C4-2B (cell line): Measurements from ENCODE around the gene RWDD2A.
A peak's percentile ranks its signal among the peaks of the same experiment; 100 is the strongest.

Source experiments
- H3K27ac ChIP-seq: fragments of 450-650 bp; 2 replicates; pipeline ENCODE4 v1.5.1; 2017
- CTCF ChIP-seq: fragments of 450-650 bp; conservative IDR thresholded peaks from 2 replicates; pipeline ENCODE4 v1.5.1; 2017; ENCODE audit warnings: mild to moderate bottlenecking
- ZFX ChIP-seq: fragments of 450-650 bp; IDR thresholded peaks from 2 replicates; pipeline ENCODE4 v1.6.1; 2017

Gene RWDD2A

GRCh38 chr6:83185096-83185495 is 8.1 kb upstream of the RWDD2A start:
- H3K27ac ChIP-seq = no peak overlapping the region
- no peak for TF ChIP-seq CTCF
- no peak for TF ChIP-seq ZFX

- no peak overlapping the region for H3K27ac ChIP-seq
- TF ChIP-seq ZFX (no peak), CTCF (no peak)
Measured at GRCh38 chr6:83188501-83188900, 4.7 kb upstream of the RWDD2A start.

GRCh38 chr6:83190626-83191025 is 2.5 kb upstream of the RWDD2A start:
- H3K27ac ChIP-seq = no peak overlapping the region
- TF ChIP-seq ZFX = no peak
- no peak for TF ChIP-seq CTCF

- peak overlapping the region; percentile 28; the same call in 1 of the 2 replicates for H3K27ac ChIP-seq
Measured at GRCh38 chr6:83191974-83192373, 1.2 kb upstream of the RWDD2A start.

GRCh38 chr6:83192456-83192855 is 701 bp upstream of the RWDD2A start:
- TF ChIP-seq ZFX = no peak
- no peak for TF ChIP-seq CTCF
- peak overlapping the region; percentile 94 for H3K27ac ChIP-seq

- peak overlapping the region; percentile 94 for H3K27ac ChIP-seq
- no peak for TF ChIP-seq CTCF
Measured at GRCh38 chr6:83193747-83194566, 800 bp downstream of the RWDD2A start.

- peak overlapping the region; percentile 37; the same call in 1 of the 2 replicates for H3K27ac ChIP-seq
- TF ChIP-seq ZFX (no peak), CTCF (no peak)
Measured at GRCh38 chr6:83198486-83199172, 5.5 kb downstream of the RWDD2A start.
